GM19239 (cell line): Measurements from ENCODE around the gene FGFR4.

Source experiments
- DNase-seq: peaks from one replicate; pipeline ENCODE4 v3.0.0; 2011; ENCODE audit warnings: low spot score; ENCODE audit not compliant: insufficient read length
- FAIRE-seq: peaks from 2 replicates; lab custom pipeline; 2011; peaks lifted over from hg19 to GRCh38; lab: Jason Lieb, UNC

Gene FGFR4

DNA sequence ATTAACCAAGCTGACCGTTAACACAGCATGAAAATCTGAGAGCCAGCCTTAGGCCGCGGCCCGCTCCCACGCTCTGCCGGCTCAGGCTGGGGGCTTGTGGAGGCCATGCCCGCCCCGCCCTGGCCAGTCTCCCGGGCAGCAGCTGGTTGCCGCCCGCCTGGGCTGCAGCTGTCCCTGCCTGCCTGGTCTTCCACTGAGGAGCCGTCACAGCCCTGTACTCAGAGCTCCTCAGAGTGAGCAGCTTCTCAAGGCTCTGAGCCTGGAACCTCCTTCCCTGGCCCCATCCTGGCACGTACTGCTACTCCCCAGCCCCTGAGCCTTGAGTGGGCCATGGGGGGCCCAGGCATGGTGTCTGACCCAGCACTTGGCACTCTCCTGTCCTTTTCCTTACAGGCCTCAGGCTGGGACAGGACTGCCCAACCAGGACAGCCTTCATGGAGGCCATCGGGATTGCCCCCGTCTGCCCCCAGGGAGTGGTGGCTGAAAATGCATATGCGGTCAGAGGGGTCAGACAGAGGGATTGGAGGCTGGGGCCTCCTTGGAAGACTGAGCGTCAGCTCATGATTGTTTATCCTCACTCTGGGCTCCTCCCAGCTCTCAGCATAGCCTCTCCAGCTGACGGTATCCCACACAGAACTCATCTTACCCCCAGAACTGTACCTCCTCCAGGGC lies 11.9 kb downstream of the FGFR4 start:
- FAIRE-seq (no peak), DNase-seq (no peak)

DNA sequence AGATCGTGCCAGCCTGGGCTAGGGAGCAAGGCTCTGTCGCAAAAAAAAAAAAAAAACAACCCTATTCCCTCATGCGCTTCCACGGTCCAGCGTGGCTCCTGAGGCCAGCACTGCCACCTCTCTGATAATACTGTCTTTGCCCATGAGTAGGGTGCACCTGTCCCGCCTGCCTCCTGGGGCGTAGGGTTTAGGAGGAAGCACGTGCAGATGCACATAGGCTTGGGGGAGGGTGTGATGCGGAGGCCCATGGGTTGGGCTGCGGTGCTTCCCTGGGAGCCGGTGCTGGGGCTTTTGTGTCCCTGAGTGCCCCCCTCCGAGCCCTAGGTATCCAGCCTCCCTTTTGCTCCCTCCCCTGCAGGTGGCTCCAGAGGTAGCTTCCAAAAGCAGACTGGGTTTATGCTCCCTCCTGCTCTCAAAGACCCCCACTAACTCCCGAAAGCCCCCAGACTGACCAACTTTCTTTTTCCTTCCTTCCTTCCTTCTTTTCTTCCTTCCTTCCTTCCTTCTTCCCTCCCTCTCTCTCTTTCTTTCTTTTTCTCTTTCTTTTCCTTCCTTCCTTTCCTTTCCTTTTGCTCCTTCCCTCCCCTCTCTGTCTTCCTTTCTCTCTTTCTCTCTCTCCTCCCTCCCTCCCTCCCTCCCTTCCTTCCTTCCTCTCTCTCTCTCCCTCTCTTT lies 12.8 kb downstream of the FGFR4 start:
- FAIRE-seq (no peak), DNase-seq (no peak)

- FAIRE-seq = no peak
- DNase-seq = no peak
These were observed 14.0 kb downstream of the FGFR4 start for GRCh38 chr5:177100714-177101121.

DNA sequence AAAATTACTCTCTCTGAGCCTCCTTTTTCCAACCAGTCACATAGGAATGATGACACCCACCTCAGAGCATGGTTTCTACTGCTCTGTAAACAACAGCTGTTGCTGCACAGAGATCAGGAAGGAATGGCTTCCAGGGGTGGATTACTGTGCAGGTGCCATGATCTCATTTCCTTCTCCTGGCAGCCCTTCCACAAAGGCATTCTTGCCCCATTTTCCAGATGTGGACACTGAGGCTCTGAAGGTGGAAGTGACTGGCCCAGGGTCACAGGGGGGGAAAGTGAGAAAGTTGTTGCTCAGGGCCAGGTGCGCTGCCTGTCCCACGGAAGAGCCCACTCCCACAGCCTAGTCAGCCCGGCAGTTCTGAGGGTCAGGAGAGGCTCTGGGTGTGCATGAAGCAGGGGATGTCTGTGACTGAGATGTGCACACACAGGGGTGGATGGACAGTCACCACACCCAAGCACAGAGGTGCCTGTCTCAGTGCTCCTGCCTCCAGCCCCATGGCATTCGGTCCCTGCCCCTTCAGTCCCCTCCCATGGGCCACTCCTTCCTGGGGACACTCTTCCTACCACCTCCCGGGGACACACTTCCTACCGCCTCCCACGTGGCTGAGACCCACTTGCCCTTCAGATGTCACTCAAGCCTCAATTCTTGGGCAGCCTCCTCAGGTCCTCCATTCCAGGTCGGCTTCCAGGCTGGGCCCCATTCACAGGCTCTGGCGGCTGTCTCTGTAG lies 17.0 kb downstream of the FGFR4 start:
- FAIRE-seq (no peak), DNase-seq (no peak)

- DNase-seq (no peak), FAIRE-seq (no peak)
These were observed 19.2 kb downstream of the FGFR4 start for GRCh38 chr5:177105691-177106476.

DNA sequence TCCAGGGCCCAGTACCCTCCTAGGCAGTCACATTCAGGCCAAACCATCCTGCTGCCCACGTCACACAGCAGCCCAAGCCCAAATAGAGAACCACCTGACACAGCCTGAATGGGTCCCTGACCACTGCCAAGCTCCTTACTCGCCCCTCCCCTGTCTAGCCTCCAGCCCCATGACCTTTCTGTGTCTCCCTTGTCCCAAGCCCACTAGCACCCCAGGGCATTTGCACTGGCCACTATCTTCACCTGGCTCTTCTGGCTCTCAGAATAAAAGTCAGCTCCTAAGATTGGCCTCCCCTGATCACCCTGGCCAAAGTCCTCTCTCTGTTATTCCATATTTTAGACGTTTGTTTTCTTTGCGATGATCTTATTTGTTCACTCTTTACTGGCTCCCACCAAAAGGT lies 20.4 kb downstream of the FGFR4 start:
- FAIRE-seq = no peak
- no peak for DNase-seq

DNA sequence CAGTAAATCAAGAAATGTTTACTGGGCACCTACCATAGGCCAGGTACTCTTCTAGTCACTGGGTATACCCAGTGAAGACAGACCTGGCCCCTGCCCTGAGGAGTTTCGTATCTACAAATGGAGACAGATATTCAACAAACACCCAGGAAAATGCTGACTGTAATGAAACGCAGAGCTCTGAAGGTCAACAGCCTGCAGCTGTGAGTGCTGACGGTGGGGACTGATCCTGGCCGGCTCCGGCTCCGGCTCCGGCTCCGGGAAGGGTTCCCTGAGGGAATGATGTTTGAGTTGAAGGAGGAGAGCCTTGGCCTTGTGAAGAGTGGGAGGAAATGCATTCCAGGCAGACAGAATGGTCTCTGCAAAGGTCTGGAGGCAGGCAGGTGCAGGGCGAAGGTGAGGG lies 23.1 kb downstream of the FGFR4 start:
- FAIRE-seq (no peak), DNase-seq (no peak)

GRCh38 chr5:177111720-177112394 lies 25.1 kb downstream of the FGFR4 start:
- FAIRE-seq (peak; percentile 70), DNase-seq (peak; percentile 75)

DNA sequence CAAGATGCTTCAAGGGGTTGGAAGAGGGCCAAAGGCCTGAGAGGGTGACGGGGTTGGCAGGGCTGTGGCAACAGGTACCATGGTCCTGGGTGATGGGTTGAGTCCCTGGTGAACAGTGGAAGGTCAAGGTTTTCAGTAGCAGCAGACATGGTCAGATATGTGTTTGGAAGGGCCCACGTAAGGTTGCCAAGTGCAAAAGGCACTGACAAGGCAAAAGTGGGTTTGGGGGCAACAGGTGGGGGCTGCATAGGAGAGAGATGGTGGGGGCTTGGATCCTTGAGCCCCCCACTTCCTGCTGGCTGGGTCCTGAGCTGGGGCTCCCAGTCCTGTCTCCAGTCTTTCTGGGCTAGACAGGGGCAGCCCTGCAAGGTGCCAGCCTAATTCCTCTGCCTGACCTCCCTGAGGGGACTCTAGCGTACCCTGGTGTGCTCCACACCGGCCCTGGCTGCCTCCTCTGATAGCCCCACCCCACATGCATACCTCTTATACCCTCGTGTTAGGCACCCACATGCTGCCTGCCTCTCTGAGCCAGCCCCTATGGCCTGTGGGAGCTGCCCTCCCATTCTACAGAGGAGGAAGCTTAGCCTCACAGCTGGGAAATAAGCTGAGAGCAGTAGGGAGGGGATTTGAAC lies 26.0 kb downstream of the FGFR4 start:
- FAIRE-seq (no peak), DNase-seq (no peak)

DNA sequence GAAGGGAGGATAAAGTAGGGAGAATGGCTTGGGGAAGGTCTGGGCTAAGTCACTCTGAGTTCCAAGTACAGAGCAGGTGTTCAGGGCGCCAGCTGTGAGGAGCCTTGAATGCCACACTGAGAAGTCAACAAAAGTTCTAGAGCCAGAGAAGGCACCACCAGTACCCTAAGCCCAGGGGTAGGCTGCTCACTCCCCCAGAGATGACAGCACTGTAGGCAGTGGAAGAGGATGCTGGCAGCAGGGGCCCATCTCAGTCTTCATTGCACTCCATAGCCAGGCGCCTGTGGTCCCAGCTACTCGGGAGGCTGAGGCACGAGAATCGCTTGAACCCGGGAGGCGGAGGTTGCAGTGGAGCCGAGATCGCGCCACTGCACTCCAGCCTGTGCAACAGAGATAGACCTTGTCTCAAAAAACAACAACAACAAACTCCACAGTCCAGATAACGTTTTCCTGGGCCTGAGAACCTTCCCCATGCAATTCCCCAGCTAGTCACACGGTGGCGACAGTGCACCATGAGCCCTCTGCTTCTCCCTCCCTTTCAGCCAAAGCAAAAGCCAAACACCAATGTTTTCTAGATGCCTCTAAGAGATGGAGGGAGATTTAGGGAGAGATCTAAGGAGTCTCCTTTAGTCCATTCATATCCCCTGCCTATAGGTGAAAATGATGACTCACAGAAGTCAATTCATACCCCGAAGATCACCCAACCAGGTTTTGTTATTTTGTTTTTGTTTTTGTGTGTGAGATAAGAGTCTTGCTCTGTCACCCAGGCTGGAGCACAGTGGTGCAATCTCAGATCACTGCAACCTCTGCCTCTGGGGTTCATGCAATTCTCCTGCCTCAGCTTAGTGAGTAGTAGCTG lies 27.1 kb downstream of the FGFR4 start:
- peak; percentile 92 for DNase-seq
- peak; percentile 99 for FAIRE-seq

GRCh38 chr5:177116631-177117373 lies 30.1 kb downstream of the FGFR4 start:
- FAIRE-seq = no peak
- DNase-seq = peak; percentile 62

DNA sequence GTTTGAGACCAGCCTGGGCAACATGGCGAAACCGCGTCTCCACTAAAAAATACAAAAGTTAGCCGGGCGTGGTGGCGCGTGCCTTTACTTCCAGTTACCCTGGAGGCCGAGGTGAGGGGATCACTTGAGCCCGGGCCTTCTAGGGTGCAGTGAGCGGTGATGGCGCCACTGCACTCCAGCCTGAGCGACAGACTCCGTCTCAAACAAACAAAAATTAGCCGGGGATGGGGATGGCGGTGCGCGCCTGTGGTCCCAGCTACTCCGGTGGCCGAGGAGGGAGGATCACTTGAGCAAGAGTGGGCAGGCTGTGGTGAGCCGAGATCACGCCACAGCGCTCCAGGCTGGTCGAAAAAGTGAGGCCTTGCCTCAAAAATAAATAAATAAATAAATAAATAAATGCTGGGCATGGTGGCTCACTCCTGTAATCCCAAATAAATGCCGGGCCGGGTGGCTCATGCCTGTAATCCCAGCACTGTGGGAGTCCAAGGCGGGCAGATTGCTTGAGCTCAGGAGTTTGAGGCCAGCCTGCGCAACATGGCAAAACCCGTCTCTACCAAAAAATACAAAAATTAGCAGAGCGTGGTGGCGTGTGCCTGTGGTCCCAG lies 30.8 kb downstream of the FGFR4 start:
- FAIRE-seq = no peak

GRCh38 chr5:177122566-177122965 lies 35.9 kb downstream of the FGFR4 start:
- FAIRE-seq = no peak

More for the DNA sequence above, 30.8 kb downstream of the FGFR4 start:
- DNase-seq = no peak

GRCh38 chr5:177123789-177124485 lies 37.2 kb downstream of the FGFR4 start:
- DNase-seq (no peak), FAIRE-seq (no peak)

More at GRCh38 chr5:177122566-177122965, 35.9 kb downstream of the FGFR4 start:
- no peak for DNase-seq

DNA sequence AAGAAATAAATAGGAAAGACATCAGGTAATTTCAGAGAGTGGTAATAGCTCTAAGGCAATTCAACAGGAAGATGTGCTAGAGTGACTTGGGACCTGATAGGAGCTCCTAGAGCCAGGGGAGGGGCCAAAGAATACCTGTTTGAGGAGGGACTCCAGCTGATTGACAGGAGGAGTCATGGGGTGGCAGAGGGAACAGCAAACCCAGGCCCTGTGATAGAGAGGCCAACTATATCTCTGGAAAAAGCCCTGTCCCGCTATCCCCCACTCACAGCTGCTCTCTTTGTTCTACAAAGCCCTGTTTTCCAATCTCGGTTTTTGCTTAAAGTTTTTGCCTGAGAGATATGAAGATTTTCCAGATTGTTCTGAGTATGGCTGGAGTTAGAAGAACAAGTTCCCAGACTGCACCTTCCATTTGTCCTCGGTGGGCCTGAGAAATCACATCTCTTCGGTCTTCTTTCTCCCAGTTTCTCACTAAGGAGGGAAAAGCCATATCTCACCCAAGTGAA lies 37.8 kb downstream of the FGFR4 start:
- DNase-seq (no peak), FAIRE-seq (peak; percentile 66)

DNA sequence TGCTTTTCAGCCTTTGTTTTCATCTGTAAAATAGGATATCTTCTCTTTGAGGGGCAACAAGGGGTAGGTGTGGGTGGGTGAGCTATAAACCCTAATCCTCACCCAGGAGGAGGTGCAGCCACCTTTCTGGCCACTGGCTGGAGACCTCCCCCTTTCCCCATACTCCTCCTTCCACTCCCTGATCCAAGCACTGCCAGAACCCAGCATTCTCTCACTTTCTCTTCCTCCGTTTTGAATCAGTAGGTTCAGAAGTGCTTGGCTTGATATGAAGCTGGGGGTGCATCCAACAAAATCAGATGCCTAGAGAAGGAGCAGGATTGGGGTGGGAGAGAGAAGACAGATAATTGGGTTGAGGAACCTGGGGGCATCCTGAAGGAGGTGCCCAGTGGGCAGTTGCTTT lies 40.1 kb downstream of the FGFR4 start:
- FAIRE-seq (no peak), DNase-seq (no peak)

DNA sequence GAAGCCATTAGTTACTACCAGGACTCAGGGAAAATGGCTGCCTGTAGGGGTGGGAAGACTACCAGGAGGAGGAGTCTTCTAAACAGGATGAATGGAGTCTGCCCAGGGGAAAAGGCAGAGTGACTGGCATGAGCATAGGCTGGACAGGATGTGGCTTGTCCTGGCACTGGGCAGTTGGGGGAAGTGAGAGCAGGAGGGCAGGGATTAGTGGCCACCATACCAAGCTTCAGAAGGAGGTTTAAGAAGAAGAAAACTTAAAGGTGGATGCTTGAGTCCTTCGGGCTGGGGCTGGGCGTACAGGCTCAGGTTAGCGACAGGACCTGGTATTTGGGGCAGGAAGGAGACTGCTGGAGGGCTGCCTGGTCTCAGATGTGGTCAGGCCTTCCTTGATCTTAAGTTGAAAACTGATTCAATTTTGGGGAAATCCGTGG lies 41.9 kb downstream of the FGFR4 start:
- FAIRE-seq (no peak), DNase-seq (no peak)
